Gastroesophageal sphincter (tissue), 3 donors: ENCODE results near the gene AGRP.

Experiments used
- EP300 ChIP-seq: sonication (generic); formaldehyde crosslinking; IDR thresholded peaks from one replicate; pipeline ENCODE4 v1.6.1; 2017; ENCODE audit warnings: antibody characterized with exemption, mild to moderate bottlenecking
- POLR2A ChIP-seq, 2 donors: fragments of 450-650 bp; IDR thresholded peaks; one replicate each; pipeline ENCODE4 v1.6.1; 2017; ENCODE audit warnings: antibody characterized with exemption in 2 of 2, mild to moderate bottlenecking in 2 of 2, moderate library complexity in 1 of 2
- POLR2AphosphoS5 ChIP-seq: sonication (generic); formaldehyde crosslinking; IDR thresholded peaks from one replicate; pipeline ENCODE4 v1.6.1; 2017; ENCODE audit warnings: antibody characterized with exemption
- TF ChIP-seq, protein P1 (sequence below), 4 experiments: fragments of 200-600 bp in 2 of 4; fragments of 450-650 bp in 2 of 4; sonication (generic) in 1 of 4; IDR thresholded peaks; one replicate each; pipeline ENCODE4 v1.5.1; 2017 to 2019; ENCODE audit warnings: antibody characterized with exemption in 4 of 4, mild to moderate bottlenecking in 2 of 4, moderate library complexity in 2 of 4

DNA sequence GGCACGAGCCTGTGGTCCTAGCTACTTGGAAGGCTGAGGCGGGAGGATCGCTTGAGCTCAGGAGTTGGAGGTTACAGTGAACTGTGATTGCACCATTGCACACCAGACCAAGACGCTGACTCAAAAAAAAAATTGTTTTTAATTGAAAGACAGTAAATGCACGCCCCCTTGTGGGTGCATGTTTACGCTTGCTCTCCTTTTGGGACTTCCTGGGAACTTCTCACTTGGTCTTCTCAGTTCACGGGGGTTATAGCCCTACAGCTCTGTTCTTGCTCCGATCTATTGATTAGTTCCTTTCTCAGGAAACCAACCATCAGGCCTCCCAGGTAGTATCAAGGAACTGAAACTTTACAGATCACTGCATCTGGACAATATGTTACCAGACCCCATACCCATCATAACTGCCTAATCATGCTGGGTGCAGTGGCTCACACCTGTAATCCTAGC is 31.1 kb upstream of the AGRP start:
- TF ChIP-seq, protein P1, sequence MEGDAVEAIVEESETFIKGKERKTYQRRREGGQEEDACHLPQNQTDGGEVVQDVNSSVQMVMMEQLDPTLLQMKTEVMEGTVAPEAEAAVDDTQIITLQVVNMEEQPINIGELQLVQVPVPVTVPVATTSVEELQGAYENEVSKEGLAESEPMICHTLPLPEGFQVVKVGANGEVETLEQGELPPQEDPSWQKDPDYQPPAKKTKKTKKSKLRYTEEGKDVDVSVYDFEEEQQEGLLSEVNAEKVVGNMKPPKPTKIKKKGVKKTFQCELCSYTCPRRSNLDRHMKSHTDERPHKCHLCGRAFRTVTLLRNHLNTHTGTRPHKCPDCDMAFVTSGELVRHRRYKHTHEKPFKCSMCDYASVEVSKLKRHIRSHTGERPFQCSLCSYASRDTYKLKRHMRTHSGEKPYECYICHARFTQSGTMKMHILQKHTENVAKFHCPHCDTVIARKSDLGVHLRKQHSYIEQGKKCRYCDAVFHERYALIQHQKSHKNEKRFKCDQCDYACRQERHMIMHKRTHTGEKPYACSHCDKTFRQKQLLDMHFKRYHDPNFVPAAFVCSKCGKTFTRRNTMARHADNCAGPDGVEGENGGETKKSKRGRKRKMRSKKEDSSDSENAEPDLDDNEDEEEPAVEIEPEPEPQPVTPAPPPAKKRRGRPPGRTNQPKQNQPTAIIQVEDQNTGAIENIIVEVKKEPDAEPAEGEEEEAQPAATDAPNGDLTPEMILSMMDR (IDR thresholded peaks at IDR 0.05), result peak in 3 of 4 experiments; percentile 48 to 67 (median 62)
- TF ChIP-seq POLR2AphosphoS5 (no peak), POLR2A (IDR thresholded peaks at IDR 0.05) (no peak), EP300 (no peak)
